Activated naive CD4-positive, alpha-beta T cell (primary cell): ENCODE measurements around the gene CSGALNACT2.

ENCODE experiments used
- DNase-seq, 4 experiments: peaks; one replicate each; lab custom pipeline; 2025; lab: John Stamatoyannopoulos, UW

The CSGALNACT2 gene

DNA sequence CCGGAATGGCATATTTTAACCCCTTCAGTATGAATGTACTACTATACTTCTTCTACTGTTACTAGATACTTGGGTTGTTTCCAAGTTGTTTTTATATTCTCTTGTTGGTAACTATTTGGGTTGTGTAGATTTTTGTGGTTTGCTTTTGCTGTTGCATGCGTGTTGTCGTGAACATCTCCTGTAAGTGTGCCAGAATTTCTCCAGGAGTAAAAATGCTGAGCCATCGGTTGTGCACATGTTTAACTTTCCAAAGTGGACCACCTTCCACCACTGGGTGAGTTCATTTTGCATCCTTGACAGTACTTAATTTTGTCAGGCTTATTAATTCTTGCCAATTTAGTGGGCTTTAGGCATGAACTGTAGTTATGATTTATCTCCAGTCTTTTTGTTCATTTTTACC lies 47.9 kb downstream of the CSGALNACT2 start:
- no peak for DNase-seq

GRCh38 chr10:43187213-43187612 lies 49.0 kb downstream of the CSGALNACT2 start:
- no peak for DNase-seq

DNA sequence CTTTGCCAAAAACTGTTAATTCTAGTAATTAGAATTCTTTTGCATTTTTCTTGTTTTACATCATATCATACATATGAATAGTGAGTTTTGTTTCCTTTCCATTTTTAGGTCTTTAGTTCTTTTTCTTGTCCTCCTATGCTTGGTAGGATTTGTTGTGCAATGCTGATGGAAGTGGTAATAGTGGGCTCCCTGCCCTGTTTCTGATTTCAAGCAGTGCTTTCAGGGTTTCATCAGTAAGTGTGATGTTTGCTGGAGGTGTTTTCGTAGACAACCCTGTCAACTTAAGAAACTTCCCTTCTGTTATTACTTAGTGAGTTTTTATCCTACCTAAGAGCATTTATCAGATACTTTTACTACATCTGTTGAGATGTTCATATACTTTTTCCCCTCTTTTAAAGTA lies 50.5 kb downstream of the CSGALNACT2 start:
- DNase-seq = no peak

DNA sequence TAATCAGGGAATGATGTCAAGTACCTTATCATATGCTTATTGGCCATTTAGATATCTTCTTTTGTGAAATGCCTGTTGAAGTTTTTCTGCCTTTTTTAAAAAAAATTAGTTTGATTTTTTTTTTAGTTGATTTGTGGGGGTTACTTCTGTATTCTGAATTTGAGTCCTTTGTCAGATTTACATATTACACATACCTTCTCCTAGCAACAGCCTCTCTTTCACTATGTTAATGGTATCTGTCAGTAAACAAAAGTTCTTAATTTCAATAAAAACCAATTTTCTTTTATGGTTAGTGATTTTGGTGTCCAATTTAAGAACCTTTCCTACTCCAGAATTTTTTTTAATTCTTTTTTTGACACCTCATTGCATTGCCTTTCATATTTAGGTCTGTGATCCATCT lies 52.0 kb downstream of the CSGALNACT2 start:
- no peak for DNase-seq

DNA sequence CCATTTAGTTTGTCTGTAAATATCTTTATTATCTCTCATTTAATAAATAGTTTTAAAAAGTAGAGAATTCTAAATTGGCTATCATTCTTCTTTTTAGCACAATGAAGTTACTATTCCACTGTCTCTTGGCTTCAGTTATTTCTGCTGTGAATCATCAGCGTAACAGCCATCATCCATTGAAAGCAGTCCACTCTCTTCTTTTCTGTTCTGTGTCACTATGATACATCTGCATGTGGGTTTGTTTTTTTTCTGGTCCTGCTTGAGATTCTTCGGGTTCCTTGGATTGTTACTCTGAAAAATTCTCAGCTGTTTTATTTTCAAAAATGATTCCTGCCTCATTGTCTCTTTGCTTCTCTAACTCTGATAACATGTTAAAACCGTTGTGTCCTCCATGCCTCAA lies 52.5 kb downstream of the CSGALNACT2 start:
- DNase-seq = no peak

- DNase-seq = no peak
These were observed 54.6 kb downstream of the CSGALNACT2 start for GRCh38 chr10:43192884-43193283.

DNA sequence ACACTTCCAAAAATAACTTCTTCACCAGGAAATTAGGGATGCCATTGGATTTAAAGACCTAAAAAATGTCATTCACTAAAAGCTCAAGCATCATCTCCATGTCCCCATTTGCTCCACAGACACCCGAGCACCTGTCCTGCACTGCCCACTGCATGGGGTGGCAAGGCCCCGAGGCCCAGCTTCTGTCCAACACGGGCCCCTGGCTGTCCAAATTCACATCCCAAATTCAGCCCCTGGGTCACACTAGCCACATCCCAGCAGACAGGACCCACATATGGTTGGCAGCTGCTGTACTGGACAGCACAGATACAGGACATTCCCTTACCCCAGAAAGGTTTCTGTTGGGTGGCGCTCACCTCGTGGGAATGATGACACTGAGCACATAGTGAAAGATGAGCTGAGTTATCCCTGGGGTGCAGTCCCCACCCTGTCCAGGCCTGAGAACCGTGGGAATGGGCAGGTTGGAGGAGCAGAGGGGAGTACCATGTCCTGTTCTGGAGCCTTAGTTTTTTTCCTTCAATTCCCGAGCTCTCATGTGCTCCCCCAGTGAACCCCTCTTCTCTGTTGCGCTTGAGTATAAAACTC lies 55.3 kb downstream of the CSGALNACT2 start:
- no peak for DNase-seq

DNA sequence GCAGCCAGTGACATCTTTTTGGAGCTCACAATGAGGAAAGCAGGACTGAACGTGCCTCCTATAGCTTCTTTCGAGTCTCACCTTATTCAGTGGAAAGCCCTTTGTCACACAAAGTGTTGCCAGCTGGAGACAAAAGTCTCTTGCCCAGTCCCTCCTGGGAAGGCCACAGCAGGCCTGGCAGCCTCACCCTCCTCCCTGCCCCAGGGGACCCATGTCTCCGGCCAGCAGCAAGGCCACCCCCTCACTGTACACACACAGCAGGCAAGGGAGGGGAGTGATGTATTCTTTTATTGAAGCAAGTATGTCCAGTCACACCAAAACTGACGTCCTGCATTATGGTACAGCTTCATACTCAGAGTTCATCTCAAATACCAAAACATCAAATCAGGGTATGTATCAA lies 56.0 kb downstream of the CSGALNACT2 start:
- DNase-seq = no peak

DNA sequence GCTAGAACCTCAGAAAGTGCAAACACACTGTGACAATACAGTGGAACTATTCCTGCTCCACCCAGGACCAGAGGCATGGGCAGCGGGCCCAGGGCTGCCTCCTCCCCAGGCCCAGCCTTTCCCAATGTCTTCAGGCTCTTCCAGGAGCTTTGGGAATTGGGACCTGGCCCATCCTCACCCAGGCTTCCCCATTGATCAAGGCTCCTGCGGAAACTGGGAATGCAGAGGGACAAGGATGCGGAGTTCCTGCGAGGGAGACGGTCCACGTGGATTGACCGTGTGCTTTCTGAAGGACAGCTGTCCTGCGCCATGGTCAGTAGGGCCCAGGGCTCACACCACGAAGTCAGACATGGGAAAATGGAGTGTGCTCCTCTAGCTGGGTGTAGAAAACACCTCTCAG lies 56.6 kb downstream of the CSGALNACT2 start:
- DNase-seq = no peak

GRCh38 chr10:43195557-43195956 lies 57.3 kb downstream of the CSGALNACT2 start:
- no peak for DNase-seq

DNA sequence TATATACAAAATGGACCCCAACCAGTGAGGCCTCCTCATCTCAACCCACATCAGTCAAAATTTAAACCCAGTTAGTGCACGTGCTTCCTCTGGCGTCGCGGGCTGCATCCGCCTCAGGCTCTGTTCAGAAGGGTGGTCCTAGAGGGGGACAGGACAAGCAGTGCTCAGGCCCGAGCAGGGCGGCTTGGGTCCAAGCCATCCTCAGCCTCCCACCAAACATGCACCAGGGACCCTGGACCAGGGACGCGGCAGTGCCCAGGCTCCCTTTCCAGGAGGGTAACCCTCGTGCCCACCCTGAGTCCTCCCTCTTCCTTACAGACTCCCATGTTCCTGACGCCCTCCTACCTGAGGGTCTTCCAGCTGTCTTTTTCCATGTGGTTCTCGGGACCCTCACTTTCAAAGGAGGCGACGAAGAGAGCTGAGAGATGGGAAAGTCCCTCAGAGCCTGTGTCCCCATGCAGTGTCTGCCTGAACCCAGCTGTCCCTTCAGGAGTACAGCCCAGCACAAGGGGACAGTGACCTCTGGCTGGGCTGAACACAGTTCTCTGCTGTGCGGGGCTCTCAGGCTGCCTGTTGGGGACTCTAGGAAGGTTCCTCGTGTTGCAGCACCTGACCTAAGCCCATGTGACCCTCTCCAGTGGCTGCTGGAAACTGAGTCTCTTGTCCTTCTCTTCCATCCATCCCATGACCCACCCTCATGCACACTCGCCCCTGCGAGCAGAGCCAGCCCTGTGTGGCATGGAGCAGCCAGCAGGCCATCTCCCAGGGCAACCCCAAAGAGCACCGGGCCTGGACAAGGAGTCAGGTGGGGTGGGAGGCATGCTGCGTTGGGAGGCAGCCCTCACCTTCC lies 58.1 kb downstream of the CSGALNACT2 start:
- DNase-seq = no peak

GRCh38 chr10:43196981-43197833 lies 59.0 kb downstream of the CSGALNACT2 start:
- DNase-seq = no peak

GRCh38 chr10:43197834-43198681 lies 59.8 kb downstream of the CSGALNACT2 start:
- no peak for DNase-seq

GRCh38 chr10:43198682-43199005 lies 60.4 kb downstream of the CSGALNACT2 start:
- DNase-seq = no peak

DNA sequence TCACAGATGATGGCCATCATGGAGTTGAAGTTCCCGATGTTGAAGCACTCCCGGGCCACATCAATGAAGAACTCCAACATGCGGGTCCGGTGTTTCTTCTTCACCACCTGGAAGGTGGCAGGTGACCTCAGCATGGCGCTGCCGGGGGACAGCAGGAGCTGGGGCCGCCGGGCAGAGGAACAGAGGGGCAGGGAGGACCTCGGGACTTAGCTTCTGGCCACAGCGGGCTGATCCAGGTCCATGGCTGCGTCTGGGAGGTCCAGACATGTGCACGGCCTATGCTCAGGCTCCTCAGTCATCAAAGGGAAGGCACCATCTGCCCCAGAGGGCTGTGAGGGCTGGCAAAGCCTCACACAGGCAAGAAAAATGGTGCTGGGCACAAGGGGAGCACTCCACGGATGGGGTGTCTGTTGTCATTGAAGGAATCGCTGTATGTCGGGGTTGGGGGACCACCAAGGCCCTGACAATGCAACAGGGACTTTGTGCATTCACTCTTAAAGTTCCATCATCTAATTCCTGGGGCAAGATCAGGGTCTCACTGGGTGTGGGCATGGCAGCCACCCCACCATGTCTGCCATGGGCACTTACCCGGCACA lies 60.9 kb downstream of the CSGALNACT2 start:
- no peak for DNase-seq

GRCh38 chr10:43199684-43200537 lies 61.7 kb downstream of the CSGALNACT2 start:
- DNase-seq = no peak

DNA sequence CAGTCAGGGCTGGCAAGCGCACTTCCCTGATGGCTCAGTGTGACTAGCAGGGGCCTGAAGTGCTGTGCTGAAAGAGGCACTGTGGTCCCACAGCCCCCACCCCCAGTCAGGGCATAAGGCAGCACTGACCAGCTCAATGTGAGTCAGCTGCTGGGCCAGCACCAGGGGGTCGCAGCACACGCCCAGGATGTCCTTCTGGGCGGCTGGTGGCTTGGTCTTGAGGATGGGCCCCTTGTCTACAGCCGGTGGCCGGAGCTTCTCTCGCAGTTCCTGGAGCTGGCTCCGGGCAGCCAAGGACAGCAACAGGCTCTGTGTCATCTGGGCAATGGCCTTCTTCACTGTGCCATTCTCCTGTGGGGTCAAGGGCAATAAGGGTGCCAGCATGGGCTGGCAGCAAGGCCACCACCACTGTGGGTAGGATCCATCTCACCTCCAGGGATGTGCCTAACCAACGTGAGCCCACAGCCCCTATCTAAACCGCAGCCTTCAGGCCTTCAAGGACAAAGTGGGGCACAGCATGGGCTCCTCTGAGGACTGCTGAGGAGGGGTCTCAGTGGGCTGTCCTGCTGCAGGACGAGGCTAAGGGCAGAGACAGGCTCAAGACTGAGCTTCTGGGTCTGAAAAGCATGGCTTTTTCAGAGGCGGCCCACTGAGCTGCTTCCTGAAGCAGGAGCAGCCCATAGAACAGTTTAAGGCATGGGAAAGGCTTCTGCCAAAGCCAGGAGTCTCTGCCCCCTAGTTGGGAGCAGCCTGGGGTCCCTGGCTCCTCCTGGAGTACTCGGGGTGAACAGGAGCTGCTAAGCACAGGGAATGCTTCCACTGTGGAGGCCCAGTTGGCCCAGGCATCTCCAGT lies 62.5 kb downstream of the CSGALNACT2 start:
- no peak for DNase-seq

DNA sequence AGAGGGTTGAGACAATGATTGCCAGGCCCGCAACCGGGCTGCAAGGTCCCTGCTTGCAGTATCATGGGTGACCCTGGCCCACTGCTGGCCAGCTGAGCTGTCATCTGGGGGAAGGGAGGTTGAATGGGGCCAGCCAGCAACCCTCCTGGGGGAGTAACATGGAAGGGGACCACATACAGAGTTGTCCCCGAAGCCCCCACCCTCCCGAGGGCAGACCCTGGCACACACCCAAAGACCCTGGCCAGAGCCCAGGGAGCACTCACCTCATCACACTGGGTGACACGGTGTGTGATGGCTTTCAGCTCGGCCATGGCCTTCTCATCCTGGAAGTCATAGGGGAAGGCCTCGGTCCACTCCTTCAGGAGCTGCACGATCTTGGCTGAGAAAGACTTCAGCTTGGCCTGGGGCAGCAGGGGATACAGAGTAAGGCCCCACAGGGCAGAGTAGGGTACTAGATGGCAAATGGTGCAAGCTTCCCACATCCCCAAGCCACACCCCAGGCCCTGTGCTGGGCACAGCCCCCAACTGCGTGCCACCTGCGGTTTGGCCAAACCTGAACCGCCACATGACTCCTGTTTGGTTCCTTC lies 63.4 kb downstream of the CSGALNACT2 start:
- no peak for DNase-seq

DNA sequence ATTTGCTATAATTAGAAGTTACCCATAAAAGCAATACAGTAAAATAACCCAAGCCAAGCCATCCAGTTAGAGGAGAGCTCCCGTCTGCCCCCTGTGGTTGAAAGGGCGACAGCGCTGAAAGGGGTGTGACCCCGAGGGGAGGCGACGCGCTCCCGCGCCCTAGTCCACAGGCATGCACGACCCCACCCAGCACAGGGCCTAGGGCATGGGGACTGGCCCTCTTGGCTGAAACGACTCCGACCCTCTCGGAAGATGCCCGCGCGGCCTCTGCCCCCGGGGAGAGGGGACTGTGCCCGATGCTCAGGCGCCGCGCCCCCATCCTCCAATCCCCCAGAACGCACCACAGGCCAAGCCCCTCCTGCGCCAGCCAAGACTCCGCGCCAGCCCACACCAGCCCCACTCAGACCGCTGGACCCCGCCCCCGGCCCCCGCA lies 64.0 kb downstream of the CSGALNACT2 start:
- DNase-seq = peak in 1 of 4 experiments; percentile 37
